Measurements from ENCODE around the gene GGA2.
A peak's percentile ranks its signal among the peaks of the same experiment; 100 is the strongest.
"Not testable (repeated sequence)": the region's sequence is repeated elsewhere in the genome, so short reads cannot be mapped to it uniquely, and the experiment has no call there.

GGA2 gene

GRCh38 chr16:23501291-23501690 is 9.0 kb downstream of the GGA2 start:
- no peak for DNase-seq

DNA sequence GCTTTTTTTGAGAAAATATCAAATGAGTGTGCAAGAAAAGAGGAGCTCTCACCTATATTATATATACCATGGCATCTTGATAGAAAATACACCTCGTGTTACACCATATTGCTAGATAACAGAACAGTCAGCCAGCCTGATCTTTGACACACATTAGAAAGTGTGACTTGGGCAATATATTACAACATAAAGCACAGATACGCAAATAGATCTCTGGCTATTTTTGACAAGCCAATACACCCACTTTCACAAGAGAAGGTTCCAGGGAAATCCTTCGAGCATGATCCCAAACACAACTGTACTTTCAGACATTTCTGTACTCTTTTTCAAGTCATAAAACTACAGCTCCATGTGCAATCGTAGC is 9.4 kb downstream of the GGA2 start:
- no peak for DNase-seq

DNA sequence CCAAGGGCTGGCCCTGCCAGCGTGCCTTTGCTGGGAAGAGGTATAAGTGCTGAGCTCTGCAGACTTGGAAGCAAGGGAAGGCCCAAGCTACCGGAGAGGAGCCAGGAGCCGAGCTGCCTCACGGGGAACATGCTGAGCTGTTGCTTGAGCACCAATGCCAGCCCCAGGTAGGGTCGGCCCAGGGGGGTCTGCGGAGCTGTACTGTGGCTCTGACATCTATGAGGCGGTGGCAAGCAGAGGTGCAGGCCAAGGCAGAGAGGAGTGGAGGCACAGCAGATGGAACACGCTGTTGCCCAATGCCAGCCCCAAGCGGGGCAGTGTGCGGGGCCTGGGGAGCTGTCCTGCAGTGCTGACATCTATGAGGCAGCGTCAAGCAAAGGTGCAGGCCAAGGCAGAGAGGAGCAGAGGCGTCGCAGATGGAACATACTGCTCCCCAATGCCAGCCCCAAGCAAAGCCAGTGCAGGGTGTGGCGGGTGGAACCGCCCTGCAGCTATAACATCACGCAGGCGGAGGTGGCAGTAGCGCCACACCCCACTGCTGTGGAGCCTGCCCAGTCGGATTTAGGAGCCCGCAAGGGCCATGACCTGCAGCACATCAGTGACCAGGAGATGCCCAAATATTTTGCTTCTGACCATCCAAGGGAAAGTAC is 10.0 kb downstream of the GGA2 start:
- DNase-seq, result no peak

DNA sequence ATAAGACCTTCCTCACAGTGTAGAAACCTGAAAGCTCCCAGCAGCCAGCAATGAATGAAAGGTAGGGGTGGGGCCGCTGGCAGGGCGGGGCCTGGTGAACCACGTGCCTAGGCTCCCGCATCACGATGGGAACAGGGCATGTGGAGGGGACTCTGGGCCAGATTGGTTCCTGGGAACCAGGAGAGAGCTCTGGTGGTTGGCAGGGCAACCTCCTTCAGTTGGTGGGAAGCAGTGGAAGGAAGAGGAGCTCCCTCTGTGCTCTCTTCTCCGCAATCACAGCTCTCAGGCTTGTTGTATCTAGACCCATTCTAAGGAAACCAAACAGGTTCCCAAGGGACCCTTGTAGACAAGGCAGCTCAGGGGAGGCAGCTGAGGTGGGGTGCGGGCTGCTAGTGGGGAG is 10.5 kb downstream of the GGA2 start:
- DNase-seq, result no peak

- no peak for DNase-seq
Measured at GRCh38 chr16:23498863-23499262, 11.4 kb downstream of the GGA2 start.

- DNase-seq, result no peak
Measured at GRCh38 chr16:23497543-23497868, 12.8 kb downstream of the GGA2 start.

- DNase-seq, result no peak
Measured at GRCh38 chr16:23496821-23497542, 13.3 kb downstream of the GGA2 start.

- no peak for DNase-seq
Measured at GRCh38 chr16:23495671-23496070, 14.6 kb downstream of the GGA2 start.

- DNase-seq, result no peak
Measured at GRCh38 chr16:23494188-23494587, 16.1 kb downstream of the GGA2 start.

DNA sequence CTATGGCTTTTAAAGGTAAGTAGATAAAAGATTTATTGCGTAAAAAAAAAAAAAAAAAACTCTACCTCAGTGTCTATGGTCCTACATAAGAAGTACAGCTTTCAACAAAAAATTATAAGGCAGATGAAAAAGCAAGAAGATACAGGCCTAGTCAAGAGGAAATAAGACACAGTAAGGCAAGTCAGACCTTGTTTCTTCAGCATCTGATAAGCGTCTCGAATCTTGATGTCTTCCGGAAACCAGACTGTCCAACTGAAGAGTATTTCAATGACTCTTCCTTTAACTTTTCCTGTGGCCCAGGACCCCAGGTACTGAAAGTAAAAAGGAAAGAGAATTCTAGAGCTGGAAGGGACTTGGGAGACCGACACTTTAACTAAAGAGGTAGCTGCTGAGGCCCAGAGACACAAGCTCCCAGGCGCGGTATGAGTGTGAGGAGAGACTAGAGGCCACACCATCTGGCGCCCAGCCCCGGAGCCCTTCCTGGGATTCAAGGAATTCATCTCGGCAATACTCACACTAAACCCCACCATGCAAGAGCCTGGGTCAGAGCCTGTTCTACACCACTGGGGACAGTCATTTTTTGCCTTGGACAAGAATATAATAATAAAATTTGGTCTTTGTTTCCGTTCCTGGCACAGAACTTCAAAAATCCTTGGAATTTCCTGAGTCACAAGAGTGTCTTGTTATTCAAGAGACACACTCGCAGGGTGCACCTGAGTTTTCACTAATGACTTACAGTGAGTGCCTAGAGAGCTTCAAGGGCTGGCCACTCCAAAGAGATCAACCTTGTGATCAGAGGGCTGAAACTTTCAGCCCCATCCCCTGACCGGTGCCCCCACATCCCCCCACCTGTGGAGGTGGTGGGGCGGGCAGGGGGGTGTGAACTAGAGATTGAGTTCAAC is 18.6 kb downstream of the GGA2 start:
- no peak for DNase-seq

DNA sequence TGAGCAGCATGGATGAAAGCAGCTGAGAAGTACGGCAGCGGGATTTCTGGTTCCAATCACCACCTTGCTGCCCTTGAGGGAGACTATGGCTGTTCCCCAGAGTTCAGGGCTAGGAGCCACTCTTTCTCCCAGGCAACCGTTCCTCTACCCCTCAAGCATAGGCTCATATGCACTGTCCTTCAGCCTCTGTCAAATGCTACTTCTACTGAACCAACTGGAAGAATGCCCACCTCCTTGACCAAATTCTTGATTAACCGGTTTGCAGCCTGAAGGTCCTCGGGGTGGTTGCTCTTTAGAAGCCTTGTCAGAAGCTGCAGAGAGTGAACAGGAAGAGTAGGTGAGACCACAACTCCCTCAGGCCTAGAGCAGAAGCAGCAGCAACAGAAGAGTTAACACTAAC is 23.8 kb downstream of the GGA2 start:
- DNase-seq, result no peak

DNA sequence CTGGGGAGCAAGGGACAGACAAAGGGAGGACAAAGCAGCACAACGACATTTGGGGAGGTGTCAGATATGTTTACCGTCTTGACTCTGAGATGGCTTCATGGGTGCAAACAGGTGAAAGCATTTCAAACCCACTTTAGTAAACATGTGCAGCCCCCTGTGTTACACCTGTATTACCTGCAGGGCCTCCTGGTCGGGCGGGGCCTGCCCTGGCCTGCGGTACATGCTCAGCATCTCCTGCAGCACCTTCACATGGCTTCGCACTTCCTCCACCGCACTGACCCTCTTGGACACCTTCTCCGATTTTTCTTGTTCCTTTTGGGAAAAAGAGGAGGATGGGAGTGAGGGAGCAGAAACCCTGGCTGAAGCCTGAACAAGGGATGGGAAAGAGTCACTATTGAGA is 24.5 kb downstream of the GGA2 start:
- no peak for DNase-seq

DNA sequence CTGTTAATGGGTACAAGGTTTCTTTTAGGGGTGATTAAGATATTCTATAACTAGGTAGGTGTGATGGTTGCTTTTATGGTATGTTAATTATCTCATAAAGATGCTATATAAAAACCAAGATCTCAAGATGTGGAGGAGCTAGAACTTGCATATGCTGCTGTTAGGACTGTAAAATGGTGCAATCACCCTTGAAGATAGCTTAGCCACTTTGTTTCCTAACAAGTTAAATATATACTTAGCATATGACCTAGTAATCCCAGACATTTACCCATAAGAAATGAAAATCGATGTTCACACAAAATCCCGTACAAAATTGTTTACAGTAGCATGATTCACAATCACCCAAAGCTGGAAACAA is 25.1 kb downstream of the GGA2 start:
- no peak for DNase-seq

DNA sequence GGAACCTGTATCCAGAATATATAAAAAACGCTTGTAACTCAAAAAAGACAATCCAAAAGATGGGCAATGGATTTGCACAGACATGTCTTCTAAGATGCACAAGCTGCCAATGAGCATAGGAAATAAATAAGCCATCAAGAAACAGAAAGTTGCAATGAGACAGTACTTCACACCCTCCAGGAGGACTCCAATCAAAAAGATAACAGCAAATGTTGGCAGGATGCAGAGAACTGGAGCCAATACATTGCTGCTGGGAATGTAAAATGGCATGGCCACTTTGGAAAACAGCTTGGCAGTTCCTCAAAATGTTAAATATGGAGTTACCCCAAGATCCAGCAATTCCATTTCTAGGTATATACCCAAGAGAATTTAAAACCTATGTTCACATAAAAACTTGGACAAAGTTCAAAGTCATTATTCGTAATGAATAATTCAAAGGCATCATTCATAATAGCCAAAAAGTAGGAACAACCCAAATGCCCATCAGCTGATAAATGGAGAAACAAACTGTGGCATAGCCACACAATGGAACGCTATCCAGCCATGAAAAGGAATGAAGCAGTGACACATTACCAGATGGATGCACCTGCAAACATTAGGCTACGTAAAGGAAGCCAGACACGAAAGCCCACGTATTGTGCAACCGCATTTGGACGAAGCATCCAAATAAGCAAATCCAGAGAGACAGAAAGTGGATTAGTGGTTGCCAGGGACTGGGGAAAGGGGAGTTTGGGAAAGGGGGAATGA is 25.6 kb downstream of the GGA2 start:
- DNase-seq, result no peak

GRCh38 chr16:23483492-23483891 is 26.8 kb downstream of the GGA2 start:
- DNase-seq, result not testable (repeated sequence)

- DNase-seq, result peak; percentile 62
Measured at GRCh38 chr16:23482778-23483177, 27.5 kb downstream of the GGA2 start.

DNA sequence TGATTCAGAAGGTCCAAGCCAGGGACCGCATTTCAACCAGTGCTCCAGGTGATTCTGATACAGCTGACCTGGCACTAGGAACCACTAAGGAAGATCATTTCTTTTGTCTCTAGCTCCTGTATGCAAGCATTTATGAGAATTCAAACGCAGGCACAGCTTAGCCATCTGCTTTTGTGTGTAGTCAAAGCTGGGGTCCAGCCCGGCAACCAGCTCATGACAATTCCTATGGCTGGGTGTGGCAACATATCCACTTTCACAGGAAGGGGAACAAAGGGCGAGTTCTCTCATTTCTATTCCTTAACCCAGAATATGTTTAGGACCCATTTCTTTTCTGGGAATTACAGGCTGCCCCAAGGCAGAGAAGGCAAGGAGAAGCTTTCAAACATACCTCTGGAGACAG is 30.0 kb downstream of the GGA2 start:
- DNase-seq, result no peak

DNA sequence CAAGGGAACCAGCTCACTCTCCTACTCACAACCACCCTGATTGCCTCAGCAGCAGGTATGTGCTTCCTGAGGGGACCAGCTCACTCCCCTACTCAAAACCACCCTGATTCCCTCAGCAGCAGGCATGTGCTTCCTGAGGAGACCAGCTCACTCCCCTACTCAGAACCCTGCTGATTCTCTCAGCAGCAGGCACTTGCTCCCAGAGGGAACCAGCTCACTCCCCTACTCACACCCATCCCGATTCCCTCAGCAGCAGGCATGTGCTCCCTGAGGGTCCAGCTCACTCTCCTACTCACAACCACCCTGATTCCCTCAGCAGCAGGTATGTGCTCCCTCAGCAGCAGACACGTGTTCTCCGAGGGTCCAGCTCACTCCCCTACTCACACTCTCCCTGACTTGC is 31.2 kb downstream of the GGA2 start:
- DNase-seq, result no peak

DNA sequence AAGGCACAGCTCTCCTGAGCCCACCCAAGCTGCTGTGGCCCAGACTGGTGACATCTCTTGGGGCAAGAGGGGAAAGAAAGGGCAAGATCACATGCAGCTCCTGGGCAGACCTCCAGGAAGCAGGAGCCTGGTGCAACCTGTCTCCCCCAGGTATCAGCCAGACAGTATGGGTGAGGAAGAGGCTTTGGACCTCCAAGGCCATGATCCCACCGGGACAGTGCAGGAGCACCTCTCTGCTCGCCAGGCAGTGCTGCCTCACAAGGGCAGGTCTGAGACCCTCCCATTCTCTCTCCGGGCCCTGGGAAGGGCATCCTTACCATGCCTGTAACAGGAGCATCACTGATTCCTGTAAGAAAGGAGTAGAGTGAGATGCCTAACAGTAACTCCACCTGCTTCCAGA is 31.7 kb downstream of the GGA2 start:
- DNase-seq, result no peak

DNA sequence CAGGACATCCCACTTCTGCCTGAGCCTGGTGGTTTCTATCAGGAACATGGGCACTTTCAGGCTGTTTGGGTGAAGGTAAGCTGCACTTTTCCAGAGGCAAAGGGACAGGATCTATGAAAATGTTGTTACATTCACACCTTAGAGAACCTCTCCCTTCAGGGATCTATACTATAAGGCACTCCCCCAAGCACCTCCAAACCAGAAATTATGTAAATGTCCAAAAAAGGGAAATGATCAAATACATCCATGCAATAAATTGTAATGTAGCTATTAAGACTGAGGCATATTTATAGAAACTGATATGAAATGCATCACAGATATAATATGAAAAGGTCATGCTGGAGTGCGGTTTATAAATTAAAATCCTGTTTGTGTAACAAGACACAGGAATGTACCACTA is 34.0 kb downstream of the GGA2 start:
- no peak for DNase-seq

DNA sequence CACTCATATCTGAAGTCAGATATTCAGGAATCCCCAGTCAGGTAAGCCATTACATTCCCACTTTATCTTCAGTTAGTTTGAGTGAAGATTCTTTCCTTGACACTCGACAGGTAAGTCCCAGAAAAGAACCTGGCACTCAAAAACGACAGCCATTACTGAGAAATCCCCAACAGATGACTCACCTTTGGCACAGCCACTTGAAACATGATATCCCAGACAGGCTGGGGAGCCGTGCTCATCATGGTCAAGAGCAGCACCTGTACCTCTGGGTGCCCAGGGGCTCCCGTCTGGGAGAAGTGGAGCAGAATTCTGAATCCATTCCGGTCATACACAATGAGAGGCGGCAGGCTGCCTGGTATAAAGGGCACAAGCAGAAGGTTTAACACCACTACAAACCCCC is 40.5 kb downstream of the GGA2 start:
- no peak for DNase-seq

GRCh38 chr16:23466162-23466885 is 44.0 kb downstream of the GGA2 start:
- DNase-seq, result no peak

- no peak for DNase-seq
Measured at GRCh38 chr16:23465179-23465578, 45.1 kb downstream of the GGA2 start.
